Kidney epithelial cell (primary cell): ENCODE measurements around the gene EPHA8. TPM values are rescaled to one million over a fixed set of nuclear protein-coding genes. Genes with fewer than 3 reads are reported as not detected.

Source experiments
- DNase-seq: peaks from one replicate; pipeline ENCODE4 v3.0.0-alpha.2; 2010; ENCODE audit warnings: low read depth
- H3K27me3 ChIP-seq: 2 replicates; pipeline ENCODE4 v1.6.0; 2011; ENCODE audit warnings: low read length; ENCODE audit not compliant: control insufficient read depth, insufficient read depth
- H3K36me3 ChIP-seq: 2 replicates; pipeline ENCODE4 v1.5.1; 2011; ENCODE audit warnings: low read length; ENCODE audit not compliant: control insufficient read depth, insufficient read depth
- H3K4me3 ChIP-seq: 2 replicates; pipeline ENCODE4 v1.5.1; 2011; ENCODE audit warnings: low read depth, mild to moderate bottlenecking, control low read depth, low read length
- total RNA-seq: library from RNA; depleted of rRNA; stranded (reverse); fragments of >200 nt; gene quantifications from 2 replicates; pipeline ENCODE4 v1.2.3, GENCODE V29; 2015
- TF ChIP-seq, protein P1 (sequence below): IDR thresholded peaks from 2 replicates; pipeline ENCODE4 v1.5.1; 2011; ENCODE audit warnings: mild to moderate bottlenecking, moderate library complexity, low read length, control low read depth, inconsistent platforms; ENCODE audit not compliant: insufficient read depth, poor library complexity, severe bottlenecking

Gene EPHA8
- total RNA-seq, 1 donor from 2014 or later = not detected

DNA sequence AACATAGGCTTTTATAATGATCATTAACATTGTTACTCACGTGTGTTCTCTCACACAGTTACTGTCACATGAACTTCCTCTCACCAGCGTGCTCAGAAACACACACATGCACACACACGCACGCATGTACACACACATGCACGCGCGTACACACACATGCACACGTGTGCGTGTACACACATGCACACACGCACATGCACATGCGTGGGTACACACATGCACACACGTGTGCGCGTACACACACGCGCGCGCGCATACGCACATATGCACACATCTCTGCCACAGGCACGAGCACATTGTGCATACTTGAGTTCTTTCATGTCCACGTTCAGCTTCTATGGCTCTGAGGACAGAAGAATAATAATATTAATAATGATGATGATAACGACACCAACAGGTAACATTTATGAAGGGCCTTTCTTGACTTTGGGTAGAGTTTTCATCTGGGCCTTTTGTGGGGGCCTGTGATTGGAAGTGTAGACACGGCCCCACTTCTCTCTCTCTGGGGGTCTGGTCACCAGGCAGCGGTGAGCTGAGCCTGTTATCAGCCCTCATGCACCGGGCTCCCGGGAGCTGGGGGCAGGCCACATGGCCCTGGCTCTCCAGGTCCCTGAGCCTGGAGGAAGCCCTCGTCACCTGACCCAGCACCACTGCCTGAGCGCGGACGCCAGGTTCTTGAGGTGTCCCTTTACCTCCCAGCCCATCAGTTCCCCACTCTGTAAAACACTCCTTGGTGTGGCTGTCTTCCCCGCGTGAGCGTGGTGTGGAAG is 7.0 kb downstream of the EPHA8 start:
- no peak overlapping the region for H3K4me3 ChIP-seq
- H3K36me3 ChIP-seq = no peaks in the 10 kb centered on the region
- TF ChIP-seq, protein P1, sequence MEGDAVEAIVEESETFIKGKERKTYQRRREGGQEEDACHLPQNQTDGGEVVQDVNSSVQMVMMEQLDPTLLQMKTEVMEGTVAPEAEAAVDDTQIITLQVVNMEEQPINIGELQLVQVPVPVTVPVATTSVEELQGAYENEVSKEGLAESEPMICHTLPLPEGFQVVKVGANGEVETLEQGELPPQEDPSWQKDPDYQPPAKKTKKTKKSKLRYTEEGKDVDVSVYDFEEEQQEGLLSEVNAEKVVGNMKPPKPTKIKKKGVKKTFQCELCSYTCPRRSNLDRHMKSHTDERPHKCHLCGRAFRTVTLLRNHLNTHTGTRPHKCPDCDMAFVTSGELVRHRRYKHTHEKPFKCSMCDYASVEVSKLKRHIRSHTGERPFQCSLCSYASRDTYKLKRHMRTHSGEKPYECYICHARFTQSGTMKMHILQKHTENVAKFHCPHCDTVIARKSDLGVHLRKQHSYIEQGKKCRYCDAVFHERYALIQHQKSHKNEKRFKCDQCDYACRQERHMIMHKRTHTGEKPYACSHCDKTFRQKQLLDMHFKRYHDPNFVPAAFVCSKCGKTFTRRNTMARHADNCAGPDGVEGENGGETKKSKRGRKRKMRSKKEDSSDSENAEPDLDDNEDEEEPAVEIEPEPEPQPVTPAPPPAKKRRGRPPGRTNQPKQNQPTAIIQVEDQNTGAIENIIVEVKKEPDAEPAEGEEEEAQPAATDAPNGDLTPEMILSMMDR = no peak
- H3K27me3 ChIP-seq = peaks cover 49% of the 10 kb centered on the region
- no peak for DNase-seq

DNA sequence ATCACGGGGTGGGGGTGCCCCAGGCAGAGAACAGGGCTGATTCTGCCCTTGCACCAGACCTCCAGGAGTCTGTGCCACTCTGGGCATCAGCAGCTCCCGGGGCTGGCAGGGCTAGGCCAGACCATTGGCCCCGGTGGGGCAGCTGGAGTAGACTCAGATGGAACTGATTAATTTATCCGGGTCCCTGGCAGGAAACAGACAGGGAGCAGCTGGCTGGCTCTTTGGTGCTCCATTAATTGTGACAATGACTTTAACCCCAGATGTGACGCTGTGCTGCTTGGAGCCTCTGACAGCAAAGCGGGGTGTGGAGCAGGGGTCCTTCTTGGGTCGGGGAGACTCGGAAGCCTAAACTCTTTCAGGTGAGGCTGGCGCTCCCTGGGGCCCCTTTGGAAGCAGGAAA is 9.5 kb downstream of the EPHA8 start:
- TF ChIP-seq, protein P1 = no peak
- H3K36me3 ChIP-seq = no peaks in the 10 kb centered on the region
- H3K4me3 ChIP-seq = no peak overlapping the region
- H3K27me3 ChIP-seq = peaks cover 30% of the 10 kb centered on the region
- DNase-seq = no peak

DNA sequence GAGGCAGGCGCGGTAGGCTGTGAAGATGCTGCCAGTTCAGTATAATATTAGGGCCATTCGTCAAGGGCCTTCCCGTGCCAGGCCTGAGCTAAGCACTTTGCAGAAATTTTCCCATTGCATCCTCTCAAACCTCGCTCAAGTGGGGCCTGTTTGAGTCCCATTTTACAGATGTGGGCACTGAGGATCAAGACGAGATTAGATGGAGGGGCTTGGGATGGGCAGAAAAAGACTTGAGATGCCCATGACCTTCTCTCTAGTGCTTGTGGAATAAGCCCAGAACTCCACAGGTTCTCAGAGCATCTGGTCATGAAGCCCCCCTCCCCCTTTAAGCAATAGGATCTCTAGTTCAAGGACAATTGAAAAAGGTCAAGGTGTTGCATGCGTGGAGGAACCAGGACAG is 9.9 kb downstream of the EPHA8 start:
- Histone ChIP-seq H3K27me3 (peaks cover 26% of the 10 kb centered on the region), H3K36me3 (no peaks in the 10 kb centered on the region), H3K4me3 (no peak overlapping the region)
- no peak for DNase-seq
- TF ChIP-seq, protein P1 = no peak

DNA sequence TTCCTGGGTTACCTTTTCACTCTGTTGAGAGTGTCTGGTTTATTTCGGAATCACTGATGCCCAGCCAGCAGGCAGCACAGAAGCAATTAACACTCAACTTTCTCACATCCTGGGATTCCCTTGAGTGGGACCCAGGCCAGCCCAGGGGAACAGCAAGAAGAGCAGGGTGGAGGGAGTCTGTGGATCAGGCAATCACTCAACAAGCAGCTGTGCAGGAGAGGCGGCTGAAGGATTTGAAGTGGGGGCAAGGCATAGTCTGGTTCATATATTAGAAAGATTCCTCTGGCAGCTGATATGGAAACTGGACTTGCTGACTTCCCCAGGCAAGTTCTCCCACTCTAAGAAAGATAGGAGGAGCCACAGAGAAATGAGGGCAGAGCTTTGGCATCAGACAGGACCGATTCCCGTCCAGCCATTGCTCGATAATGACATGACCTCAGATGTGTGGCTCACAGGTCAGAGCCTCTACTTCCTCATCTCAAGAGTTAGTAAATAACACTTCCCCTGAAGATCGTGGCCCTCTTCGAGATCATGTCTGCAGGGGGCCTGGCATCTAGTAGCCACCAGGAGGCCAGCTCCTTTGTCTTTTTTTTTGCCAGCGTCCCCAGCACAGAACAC is 12.4 kb downstream of the EPHA8 start:
- Histone ChIP-seq H3K4me3 (no peak overlapping the region), H3K27me3 (peaks cover 20% of the 10 kb centered on the region), H3K36me3 (no peaks in the 10 kb centered on the region)
- TF ChIP-seq, protein P1 = no peak
- no peak for DNase-seq

DNA sequence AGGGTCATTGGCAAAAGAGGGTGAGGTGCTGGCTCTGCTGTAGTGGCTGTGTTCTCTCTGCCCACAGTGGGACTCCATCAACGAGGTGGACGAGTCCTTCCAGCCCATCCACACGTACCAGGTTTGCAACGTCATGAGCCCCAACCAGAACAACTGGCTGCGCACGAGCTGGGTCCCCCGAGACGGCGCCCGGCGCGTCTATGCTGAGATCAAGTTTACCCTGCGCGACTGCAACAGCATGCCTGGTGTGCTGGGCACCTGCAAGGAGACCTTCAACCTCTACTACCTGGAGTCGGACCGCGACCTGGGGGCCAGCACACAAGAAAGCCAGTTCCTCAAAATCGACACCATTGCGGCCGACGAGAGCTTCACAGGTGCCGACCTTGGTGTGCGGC is 12.9 kb downstream of the EPHA8 start:
- TF ChIP-seq, protein P1 = no peak
- DNase-seq = no peak
- no peaks in the 10 kb centered on the region for H3K36me3 ChIP-seq

More for the DNA sequence above, 12.9 kb downstream of the EPHA8 start:
- peaks cover 20% of the 10 kb centered on the region for H3K27me3 ChIP-seq
- H3K4me3 ChIP-seq = no peak overlapping the region
